SK-N-DZ (cell line): ENCODE measurements around the gene DTX1.

ENCODE experiments used
- DNase-seq: peaks from one replicate; pipeline ENCODE4 v3.0.0-alpha.2; 2015; ENCODE audit warnings: low spot score

The DTX1 gene

DNA sequence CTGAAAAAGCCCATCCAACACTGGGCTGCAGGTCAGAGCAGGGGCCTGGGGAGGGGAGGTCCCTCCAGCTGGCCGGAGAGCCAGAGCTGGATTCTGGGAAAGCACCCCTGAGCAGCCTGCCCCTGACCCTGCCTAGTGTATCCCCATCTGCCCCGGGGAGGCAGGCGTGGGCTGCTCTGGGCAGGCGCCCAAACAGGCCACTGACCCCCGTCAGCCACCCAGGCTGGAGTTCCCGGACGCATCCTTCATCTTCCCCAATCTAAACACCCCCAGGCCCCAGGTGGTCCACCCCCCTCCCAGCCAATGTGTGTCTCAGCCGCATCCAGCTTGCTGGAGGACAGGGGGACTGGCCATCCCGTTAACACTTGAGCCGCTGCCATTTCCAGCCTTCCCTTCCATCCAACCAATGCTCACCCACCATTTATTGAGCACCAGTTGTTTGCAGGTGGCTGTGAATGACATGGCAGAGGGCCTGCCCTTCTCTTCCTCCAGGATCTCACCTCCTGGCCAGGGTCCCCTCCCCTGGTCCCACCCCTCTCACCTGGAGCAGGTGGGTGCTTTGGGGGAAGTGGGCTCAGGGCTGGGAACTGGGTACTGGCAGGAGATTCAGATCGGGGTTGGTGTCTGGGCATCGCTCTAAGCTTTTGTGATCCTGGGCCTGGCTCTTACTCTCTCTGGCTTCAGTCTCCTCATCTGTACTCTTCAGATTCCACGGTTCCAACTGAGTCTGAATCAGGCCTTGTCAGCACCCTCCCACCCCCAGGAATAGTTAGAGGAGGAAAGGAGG lies 743 bp upstream of the DTX1 start:
- DNase-seq, result no peak

DNA sequence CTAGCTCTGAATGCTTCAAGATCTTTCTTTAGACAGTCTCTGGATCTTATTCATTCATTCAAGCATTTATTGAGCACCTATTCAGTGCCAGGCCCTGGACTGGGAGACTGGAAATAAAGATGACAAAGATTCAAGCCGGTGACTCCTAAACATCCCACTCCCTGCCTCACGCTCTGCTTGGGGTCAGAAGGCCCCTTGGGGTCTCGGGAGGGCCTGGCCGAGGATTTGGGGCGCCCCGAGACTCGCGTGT lies 224 bp upstream of the DTX1 start:
- DNase-seq, result no peak

DNA sequence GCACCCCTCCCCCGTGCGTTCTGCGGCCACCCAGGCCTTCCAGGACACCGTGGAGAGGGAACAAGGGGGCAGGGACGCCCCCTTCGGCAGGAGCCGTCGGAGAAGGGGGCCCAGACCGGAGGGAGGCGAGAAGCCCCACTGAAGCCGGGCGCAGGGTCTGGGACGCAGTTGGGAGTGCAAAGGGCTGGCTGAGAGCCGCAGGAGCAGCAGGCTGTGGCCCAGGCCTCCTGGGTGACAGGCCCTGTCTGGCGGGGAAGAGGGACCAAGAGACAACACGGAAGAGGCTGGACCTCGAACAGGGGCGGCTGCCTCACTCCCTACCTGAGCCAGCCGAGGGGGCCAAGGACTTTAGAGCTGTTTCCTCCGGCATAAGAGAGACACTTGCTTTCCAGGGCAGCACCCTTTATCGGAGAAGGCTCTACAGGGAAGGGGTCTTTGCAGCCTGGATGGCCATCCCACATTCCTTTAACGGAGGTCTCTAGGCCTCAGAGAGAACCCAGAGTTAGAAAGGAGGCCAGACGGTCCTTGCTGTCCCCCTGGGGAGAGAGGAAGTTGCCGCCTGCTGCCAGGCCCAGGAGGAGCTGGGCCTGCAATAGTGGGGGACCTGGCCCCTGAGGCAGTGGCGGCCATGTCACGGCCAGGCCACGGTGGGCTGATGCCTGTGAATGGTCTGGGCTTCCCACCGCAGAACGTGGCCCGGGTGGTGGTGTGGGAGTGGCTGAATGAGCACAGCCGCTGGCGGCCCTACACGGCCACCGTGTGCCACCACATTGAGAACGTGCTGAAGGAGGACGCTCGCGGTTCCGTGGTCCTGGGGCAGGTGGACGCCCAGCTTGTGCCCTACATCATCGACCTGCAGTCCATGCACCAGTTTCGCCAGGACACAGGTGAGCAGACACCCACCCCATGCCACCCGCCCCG lies 1.3 kb downstream of the DTX1 start:
- DNase-seq, result no peak

DNA sequence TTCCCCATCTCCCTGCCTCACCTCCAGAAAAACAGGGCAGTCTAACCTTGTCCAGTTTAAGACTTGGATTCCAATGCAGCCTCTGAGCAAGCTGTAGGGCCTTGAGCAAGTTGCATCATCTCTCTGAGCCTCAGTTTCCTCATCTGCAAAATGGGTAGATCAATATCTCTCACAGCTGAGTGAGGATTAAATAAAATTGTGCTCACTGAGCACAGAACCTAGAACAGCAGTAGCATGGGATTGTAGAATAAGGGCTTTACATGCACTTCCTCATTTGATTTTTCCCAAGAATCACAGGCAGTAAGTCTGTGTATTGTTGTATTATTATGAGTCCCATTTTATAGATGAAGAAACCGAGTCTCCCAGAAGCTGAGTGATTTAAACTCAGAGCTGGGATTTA lies 2.0 kb downstream of the DTX1 start:
- no peak for DNase-seq

- DNase-seq, result no peak
These were observed 2.6 kb downstream of the DTX1 start for GRCh38 chr12:113059071-113059595.

GRCh38 chr12:113060336-113060960 lies 3.9 kb downstream of the DTX1 start:
- no peak for DNase-seq

DNA sequence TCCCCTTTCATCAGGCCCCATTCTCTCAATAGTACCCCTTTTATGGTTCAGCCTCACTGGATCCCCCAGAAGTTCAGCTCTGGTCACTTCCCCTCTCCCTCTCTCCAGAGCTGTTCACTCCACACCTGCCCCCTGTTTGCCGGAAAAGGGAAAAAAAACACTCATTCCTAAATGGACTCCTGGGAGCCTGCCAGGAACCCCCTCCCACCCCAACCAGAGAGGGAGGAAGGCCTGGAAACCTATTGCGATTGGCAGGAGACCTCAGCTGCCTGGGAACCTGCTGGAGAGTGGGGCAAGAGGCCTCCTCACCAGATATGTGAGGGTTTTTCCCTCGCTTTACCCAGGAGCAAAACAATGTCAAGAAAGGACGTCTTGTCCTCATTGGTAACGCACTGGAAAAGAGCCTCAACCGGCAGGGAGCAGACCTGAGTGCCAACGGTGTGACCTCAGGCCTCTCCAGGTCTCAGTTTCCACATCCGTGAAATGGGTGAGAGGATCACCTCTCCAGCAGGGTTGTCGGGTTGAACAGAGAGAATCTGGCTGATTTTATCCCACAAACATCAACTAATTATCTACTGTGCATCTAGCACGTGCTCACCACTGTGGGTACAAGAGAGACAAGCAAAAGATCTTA lies 4.6 kb downstream of the DTX1 start:
- DNase-seq, result no peak

- no peak for DNase-seq
These were observed 6.2 kb downstream of the DTX1 start for GRCh38 chr12:113062502-113063395.

GRCh38 chr12:113063396-113064350 lies 7.1 kb downstream of the DTX1 start:
- no peak for DNase-seq

- DNase-seq, result no peak
These were observed 8.0 kb downstream of the DTX1 start for GRCh38 chr12:113064395-113065125.

DNA sequence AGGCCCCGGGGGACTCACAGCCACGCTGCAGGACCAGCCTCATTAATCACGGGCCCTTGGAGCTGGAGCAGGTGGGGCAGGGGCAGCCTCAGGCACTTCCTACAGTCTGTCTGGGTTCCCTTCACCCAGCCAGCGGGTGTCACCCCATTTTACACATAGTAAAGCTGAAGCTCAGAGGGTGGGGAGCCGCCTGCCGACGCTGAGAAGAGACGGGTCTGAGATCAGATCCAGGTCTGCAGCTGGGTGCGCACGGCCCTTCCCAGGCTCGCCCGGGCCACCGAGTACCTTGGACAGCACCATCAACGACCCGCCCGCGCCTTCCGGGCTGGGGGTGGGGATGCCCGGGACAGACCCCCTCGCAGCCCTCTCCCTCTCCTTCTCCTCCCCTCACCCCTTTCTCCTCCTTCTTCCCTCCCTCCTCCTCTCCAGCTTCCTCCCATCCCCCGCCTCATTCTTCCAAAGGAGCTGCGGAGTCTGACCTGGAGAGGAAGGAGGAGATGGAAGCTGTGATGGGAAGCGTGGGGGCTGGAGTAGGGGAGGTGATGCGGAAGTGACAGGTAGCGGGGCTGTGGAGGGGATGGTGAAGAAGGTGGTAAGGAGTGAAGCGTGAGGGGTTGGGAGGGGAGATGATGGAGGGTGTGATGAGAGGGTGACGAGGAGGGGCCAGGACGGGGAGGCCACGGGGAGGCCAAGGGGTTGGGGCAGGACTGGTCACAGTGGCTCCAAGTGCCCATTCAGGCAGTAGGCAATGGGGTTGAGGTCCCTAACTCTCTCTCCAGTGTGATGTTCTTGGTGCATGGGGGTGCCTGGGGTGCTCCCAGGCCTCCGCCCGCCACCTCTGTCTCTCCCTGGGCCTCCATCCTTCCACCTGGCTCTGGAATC lies 8.8 kb downstream of the DTX1 start:
- DNase-seq, result peak; percentile 25

DNA sequence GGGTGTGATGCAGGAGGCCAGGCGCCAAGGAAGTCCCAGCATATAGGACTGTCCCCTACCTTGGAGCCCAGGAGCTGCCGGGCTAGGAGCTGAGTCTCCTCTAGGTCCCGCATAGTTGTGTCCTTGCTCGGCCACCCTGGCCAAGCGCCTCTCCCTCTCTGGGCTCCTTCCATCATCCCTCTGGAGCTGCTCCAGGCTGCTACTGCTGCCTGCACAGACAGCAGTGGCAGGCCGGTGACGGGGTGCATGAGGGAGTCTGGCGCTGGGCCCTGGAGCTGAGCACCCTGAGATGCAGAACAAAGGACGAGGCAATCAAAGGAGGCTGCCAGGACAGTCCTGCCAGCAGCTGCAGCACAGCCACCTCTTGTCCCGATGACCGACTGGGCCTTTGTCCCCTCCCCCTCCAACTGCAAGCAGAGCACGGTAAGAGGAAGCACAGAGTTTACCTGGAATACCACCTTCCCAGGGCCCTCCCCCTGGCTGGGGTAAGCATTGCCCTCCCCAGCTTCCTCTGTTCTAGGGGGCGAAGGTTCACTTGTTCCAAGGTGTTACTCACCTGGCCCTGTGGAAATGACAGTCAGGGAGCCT lies 10.4 kb downstream of the DTX1 start:
- no peak for DNase-seq

- DNase-seq, result no peak
These were observed 11.7 kb downstream of the DTX1 start for GRCh38 chr12:113067987-113068935.

DNA sequence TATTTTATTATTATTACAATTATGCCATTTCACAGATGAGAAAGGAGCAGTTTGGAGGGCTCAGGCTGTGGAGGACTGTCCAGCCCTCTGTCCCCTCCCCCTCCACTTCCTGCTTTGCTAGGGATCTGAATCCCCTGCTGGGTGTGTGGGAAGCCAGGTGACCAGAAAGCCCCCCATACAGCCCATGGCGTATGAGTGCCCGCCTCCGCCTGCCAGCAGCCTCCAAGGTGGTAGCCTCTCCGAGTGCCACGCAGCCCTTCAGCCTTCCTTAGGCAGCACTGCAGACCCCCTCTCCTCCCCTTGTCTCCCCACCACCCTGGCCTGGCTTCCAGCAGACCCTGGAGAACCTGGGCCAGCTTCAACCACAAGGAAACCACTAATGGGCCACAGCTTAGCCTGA lies 12.6 kb downstream of the DTX1 start:
- DNase-seq, result no peak

DNA sequence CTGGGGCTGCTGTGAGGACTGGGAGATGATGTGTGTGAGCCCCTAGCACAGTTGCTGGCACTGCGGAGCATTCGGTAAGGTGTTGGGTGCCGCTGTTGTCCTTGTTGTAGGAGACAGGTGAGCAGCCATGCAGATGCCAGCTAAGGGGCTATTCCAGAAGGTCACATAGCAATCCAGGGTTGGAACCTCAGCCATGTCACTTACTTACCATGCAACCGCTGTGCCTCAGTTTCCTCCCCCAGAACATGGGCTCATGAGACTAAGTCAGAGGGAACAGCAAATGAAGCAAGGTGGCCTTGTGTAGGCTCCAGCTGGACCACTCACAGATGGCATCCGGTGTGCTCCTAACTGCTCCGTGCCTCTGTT lies 13.2 kb downstream of the DTX1 start:
- no peak for DNase-seq

- no peak for DNase-seq
These were observed 13.8 kb downstream of the DTX1 start for GRCh38 chr12:113070117-113070906.
